ENCODE data around the gene CELF4.

GRCh38 chr18:37378336-37379010 is 187.1 kb downstream of the CELF4 start:
- TF ChIP-seq GATA2 (IDR thresholded peaks at IDR 0.05; ENCODE audit: low read depth, low read length) (no peak), GATA3 (IDR thresholded peaks at IDR 0.05; ENCODE audit: low read depth, low read length) (no peak)

Data from SH-SY5Y (cell line).